RPMI8226 (cell line): ENCODE measurements around the gene ACOT2.
"Not testable (repeated sequence)": the region's sequence is repeated elsewhere in the genome, so short reads cannot be mapped to it uniquely, and the experiment has no call there.

ENCODE experiments used
- DNase-seq: peaks from one replicate; pipeline ENCODE4 v3.0.0-alpha.2; 2015

ACOT2 gene

DNA sequence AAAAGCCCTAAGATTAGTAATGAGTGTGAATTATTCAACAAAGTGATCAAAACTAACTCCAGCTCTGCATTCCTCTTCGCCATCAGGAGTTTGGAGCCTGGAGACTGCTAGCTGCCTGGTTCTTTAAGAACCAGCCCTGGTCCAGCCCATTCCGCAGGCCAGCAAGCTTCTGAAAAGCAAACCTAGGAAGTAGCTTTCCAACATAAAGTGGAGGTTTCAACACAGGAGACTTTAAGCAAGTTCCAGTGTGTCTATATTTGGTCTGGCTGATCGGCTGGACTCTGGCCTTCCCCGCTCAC lies 178 bp upstream of the ACOT2 start:
- not testable (repeated sequence) for DNase-seq

DNA sequence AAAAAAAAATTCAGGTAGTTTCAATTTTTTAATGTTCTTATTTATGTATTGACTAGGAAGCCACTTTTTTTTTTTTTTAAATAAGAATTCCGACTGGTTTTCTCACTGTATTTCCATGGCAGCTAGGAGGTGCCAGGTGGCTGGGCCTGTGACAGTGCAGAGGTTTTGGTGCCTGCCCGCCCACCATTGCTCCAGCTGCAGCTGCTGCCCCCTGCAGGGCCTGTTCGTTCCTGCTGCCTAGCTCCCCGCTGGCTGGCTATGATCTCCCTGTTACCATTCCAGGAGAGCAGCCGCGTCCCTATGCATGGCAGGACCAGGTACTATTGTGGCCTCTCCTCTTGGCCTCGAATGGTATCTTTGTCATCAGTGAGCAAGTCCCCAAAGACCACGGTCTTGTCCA lies 1.9 kb downstream of the ACOT2 start:
- DNase-seq, result not testable (repeated sequence)

DNA sequence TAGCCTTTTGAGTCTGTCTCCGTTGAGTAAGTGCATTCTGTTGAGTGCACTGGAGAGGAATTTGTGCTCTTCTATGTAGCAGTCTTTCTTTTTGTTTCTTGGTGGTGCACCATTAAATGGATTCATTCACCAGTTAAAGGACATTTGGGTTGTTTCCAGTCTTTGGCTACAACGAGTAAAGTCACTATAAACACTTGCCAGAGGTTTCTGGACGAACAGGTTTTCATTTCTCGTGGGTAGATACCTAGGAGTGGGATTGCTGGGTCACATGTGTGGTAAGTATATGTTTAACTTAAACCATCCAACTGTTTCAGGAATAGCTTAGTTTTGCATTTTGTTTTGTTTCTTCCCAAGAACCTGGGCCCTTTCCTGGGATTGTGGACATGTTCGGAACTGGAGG lies 4.0 kb downstream of the ACOT2 start:
- DNase-seq, result not testable (repeated sequence)

DNA sequence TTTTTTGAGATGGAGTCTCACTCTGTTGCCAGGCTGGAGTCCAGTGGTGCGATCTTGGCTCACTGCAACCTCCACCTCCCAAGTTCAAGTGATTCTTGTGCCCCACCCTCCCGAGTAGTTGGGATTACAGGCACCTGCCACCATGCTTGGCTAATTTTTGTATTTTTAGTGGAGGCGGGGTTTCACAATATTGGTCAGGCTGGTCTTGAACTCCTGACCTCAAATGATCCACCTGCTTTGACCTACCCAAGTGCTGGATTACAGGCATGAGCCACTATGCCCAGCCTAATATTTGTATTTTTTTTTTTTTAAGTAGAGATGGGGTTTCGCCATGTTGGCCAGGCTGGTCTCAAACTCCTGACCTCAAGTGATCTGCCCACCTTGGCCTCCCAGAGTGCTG lies 4.7 kb downstream of the ACOT2 start:
- not testable (repeated sequence) for DNase-seq

DNA sequence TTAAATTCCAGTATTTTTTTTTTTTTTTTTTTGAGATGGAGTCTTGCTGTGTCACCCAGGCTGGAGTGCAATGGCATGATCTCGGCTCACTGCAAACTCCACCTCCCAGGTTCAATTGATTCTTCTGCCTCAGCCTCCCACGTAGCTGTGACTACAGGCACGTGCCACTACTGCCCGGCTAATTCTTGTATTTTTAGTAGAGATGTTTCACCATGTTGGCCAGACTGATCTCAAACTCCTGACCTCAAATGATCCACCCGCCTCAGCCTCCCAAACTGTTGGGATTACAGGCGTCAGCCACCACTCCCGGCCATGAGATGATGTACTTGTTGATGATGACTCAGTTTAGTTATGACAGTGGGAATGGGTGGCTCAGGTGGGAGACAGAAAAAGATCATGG lies 5.2 kb downstream of the ACOT2 start:
- DNase-seq, result not testable (repeated sequence)

DNA sequence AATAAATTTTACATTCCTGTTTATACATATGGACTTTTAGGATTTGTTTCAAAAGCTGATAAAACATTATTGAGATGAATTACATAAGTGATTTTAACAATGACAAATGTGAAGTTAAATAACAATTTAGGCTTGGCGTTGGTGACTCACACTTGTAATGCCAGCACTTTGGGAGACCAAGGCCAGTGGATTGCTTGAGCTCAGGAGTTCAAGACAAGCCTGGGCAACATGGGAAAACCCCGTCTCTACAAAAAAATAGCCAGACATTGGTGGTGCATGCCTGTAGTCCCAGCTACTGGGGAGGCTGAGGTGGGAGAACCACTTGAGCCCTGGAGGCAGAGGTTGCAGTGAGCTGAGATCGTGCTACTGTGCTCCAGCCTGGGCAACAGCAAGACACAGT lies 7.4 kb downstream of the ACOT2 start:
- no peak for DNase-seq

DNA sequence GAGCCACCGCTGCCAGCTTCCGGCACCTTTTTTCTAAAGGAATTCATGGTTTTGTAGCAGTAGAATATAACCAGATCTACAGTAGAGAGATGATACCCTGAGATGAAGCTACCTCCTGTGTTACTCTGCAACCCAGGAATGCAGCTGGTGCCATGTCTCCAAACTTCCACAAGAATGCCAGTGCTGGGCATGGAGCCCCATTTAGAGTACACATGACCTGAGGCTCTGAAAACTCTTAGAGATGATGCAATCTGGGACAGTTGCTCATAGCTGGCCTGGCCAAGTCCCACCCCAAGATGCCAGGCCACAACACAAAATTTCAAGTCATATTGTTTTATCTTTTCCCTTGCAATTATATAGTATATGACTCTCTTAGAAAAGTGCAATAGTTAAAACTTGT lies 8.2 kb downstream of the ACOT2 start:
- DNase-seq, result not testable (repeated sequence)

DNA sequence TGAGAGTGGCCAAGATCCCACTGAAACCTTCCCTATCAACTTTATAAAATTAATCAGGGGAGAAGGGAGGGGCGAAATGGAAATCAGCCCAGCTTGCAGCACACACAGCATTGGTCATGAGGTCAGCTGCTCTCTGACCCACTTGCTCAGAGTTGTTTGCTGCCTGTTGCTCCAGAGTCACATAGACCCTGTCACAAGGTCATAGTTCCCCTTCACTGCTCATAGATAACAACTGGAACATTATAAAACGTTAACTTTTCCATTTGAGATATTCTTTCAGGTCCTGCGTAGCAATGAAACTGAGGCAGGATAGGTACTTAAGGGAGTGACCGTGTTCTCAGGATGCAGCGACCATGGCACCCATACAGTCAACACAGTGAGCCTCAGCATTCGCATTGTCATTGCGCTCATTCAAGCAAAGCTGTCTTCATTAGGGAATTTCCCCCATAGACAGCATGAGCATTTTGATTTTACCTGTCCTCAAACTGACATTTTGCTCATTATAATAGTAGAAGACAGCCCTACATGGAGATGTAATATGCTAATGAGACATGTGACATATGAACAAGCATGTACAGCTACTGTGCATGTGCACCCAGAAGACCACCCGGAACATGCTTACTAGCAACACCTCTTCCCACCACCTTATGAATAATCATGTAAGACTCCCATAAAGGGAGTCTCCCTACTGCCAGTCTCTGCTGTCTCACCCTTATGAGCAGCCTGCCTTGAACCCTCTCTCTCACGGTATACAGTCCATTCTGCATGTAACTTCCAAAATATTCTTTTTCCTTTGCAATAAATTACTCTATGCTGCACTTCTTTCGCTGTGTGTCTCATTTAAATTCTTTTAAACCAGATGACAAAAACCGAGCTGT lies 13.3 kb downstream of the ACOT2 start:
- not testable (repeated sequence) for DNase-seq

DNA sequence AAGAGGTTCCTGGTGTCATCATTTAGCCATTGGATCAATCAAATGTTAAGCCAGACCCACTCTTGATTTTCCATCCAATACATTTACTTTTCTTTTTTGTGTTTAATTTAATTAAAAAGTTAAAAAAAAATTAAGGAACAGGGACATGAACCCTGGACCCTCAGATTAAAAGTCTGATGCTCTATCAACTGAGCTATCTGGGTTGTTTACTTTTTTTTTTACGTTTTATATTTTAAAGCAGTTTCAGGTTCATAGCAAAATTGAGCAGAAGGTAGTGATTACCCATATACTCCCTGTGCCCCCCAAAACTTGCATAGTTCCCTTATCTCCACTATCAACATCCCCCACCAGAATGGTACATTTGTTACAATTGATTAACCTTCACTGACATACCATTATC lies 19.7 kb downstream of the ACOT2 start:
- no peak for DNase-seq

DNA sequence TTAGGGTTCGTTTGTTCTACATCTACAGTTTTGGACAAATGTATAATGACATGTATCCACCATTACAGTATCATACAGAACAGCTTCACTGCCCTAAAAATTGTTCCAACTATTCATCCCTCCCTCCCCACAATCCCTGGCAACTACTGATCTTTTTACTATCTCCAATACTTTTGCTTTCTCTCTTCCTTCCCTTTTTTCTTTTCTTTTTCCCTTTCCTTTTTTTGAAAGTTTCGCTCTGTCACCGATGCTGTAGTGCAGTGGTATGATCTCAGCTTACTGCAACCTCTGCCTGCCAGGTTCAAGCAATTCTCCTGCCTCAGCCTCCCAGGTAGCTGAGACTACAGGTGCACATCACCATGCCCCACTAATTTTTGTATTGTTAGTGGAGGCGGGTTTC lies 20.1 kb downstream of the ACOT2 start:
- no peak for DNase-seq

DNA sequence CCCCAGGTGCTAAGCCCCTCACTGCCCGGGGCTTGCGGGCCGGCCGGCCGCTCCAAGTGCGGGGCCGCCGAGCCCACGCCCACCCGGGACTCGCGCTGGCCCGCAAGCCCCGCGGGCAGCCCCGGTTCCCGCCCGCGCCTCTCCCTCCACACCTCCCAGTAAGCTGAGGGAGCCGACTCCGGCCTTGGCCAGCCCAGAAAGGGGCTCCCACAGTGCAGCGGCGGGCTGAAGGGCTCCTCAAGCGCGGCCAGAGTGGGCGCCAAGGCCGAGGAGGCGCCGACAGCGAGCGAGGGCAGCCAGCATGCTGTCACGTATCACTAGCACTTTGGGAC lies 21.6 kb downstream of the ACOT2 start:
- DNase-seq, result not testable (repeated sequence)

DNA sequence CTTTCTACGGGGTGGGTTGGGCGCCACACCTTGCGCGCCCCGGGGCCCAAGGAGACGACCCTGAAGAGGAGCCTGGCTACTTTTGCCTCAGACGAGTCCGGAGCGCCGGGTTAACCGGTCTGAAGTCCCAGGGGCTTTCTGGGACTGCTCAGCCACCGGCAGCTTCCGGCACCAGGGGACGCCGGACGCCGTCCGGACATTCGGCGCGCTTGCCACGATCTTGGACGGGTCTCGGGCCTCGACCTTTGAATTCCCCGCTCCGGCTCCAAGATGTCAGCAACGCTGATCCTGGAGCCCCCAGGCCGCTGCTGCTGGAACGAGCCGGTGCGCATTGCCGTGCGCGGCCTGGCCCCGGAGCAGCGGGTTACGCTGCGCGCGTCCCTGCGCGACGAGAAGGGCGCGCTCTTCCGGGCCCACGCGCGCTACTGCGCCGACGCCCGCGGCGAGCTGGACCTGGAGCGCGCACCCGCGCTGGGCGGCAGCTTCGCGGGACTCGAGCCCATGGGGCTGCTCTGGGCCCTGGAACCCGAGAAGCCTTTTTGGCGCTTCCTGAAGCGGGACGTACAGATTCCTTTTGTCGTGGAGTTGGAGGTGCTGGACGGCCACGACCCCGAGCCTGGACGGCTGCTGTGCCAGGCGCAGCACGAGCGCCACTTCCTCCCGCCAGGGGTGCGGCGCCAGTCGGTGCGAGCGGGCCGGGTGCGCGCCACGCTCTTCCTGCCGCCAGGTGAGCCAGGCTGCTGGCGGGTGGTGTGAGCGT lies 22.9 kb downstream of the ACOT2 start, which contains the start of gene ACOT4:
TSS of gene ACOT4 (plus strand) at position 184 of the 760 bp plus-strand sequence. CDS start at position 271, 87 bp downstream.
- peak; percentile 42 for DNase-seq

DNA sequence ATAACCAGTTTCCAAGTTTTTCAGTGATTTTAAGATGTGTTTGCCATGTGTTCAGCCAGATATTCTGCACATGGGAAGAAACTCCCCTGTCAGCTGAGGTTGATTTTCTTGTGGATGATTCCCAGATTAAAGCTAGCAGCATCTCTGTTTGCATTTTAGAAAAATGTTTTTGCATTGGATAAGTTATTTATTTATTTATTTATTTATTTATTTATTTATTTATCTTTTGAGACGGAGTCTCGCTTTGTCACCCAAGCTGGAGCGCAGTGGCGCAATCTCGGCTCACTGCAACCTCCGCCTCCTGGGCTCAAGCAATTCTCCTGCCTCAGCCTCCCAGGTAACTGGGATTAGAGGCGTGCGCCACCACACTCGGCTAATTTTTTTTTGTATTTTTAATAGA lies 25.5 kb downstream of the ACOT2 start:
- no peak for DNase-seq

DNA sequence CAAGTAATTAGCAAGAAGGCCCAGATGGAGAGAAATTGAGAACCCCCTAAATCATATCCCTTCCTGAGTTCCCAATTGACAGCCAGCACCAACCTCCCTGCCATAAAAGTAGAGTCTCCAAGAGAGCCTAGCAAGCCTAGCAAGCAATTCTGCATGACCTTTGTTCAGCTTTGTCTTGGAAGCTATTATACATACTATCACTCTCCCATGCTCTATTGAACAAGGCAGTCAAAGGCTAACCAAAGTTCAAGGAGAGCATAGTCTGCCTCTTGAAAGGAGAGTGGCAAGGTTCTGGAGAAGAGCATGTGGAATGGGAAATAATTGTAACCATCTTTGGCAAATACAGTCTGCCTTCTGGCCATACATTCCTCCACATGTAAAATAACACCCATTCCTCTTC lies 30.5 kb downstream of the ACOT2 start:
- no peak for DNase-seq

DNA sequence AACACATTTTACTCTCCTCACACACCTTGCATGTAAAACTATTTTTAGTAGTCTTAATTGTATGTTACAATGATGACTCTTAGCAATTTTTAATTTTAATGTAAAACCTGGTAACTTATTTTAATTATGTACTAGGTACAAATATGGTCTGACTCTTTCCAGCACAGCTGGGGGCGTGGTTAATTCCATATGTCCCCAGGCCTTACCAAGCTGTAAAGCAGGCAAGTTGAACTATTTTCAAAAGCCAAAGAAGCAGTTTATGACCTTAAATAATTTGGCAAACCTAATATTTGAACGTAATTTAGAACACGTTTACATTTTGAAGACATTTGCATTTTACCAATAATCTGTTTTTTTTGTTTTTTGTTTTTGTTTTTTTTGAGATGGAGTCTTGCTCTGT lies 34.0 kb downstream of the ACOT2 start:
- DNase-seq, result no peak

DNA sequence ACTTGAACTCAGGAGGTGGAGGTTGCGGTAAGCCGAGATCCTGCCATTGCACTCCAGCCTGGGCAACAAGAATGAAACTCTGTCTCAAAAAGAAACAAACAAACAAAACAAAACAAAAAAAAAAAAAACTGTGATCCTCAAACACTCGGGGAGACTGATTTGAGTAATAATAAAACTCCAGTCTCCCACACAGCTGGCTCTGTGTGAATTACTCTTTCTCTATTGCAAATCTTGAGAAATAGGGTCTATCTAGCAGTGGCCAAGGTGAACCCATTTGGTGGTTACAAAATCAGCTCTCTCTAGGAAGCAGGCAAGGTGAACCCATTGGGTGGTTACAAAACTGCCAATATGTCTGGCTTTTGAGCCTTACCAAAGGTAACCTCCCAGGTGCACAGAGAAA lies 37.3 kb downstream of the ACOT2 start:
- DNase-seq, result no peak

DNA sequence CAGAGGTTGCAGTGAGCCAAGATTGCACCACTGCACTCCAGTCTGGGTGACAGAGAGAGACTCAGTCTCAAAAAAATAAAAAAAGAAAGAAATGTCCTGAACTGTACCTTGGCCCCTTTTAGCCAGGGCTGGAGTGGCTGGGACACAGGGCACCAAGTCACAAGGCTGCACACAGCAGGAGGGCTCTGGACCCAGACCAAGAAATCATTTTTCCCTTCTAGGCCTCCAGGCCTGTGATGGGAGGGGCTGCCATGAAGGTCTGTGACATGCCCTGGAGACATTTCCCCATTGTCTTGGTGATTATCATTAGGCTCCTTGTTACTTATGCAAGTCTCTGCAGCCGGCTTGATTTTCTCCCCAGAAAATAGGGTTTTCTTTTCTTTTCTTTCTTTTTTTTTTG lies 38.2 kb downstream of the ACOT2 start:
- no peak for DNase-seq

DNA sequence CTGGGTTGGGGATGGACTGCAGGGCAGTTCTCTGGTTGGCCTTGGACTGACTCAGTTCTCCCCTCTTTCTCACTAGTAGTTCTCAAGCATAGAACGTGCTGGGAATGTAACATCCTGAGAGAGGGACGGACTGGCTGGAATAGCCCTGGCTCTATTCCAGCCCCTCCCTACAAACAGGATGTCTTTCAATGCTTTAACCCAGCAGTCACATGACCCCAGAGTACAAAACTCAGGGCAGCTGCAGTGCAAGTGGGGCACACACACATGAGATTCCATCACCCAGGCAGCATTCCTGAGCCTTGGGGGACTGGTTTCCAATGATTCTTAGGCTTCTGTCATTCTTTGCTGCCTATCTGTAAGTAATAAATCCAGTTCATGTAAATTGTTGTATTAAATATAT lies 41.7 kb downstream of the ACOT2 start:
- no peak for DNase-seq

DNA sequence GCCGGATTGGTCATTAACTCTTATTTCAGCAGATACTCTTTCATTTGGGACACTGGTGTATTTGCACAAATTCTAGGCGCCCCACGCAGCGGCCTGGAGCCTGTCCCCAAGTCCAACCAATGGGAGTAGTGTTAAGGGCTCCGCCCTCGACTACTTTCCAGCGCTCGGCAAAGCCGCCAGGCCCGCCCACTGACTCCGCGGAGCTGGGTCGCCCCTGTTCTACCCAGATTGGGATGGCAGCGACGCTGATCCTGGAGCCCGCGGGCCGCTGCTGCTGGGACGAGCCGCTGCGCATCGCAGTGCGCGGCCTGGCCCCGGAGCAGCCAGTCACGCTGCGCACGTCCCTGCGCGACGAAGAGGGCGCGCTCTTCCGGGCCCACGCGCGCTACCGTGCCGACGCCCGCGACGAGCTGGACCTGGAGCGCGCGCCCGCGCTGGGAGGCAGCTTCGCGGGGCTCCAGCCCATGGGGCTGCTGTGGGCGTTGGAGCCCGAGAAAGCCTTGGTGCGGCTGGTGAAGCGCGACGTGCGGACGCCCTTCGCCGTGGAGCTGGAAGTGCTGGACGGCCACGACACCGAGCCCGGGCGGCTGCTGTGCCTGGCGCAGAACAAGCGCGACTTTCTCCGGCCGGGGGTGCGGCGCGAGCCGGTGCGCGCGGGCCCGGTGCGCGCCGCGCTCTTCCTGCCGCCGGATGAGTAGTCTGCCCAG lies 43.5 kb downstream of the ACOT2 start, which contains the start of gene ACOT6:
TSS of gene ACOT6 (plus strand) at position 179 of the 707 bp plus-strand sequence. CDS start at position 234, 55 bp downstream.
- DNase-seq, result peak; percentile 23

DNA sequence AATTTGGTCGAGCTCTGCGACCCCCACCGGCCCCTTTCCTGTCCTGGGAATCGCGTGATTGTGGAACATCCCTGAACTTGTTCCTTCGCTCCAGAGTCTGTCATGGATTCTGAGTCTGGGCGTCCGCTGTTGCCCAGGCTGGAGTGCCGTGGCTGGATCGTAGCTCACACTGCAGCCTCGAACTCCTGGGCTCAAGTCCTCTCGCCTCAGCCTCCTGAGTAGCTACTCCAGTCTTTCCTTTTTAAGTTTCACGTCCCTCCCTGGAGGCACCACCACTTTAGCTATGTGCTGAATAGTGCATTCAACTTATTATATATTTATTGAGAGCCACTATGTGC lies 44.0 kb downstream of the ACOT2 start:
- DNase-seq, result no peak

DNA sequence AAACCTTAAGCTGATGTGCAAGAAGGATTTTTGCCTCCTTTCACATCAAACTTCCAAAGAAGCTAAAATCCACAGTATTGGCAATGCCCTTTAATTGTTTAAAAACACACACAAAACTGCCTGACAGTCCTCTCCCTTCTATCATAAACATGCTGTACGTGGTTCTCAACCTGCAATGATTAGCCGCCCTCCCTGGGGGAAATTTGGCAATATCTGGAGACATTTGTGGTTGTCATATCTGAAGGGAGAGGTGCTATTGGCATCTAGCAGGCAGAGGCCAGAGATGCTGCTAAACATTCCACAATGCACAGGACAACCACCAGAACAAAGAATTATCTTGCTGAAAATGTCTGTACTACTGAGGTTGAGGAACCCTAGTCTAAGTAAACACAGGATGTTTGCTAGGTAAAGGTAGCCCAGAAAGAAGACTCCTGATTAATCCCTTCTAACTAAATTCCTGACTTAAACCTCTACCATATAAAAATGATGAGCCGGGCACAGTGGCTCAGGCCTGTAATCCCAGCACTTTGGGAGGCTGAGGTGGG lies 44.5 kb downstream of the ACOT2 start:
- DNase-seq, result no peak

DNA sequence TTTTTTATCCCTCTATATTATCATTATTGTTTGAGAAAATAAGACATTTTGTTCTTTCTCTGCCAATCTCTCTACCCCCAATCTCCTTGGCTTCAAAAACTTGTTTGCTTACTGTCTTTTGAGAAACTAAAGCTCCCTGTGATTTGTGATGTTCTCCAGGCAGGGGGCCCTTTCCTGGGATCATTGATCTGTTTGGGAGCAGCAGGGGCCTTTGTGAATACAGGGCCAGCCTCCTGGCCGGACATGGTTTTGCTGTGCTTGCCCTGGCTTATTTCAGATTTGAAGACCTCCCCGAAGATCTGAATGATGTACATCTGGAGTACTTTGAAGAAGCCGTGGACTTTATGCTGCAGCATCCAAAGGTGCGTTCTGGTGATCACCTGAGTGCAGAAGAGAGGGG lies 47.8 kb downstream of the ACOT2 start:
- DNase-seq, result no peak

DNA sequence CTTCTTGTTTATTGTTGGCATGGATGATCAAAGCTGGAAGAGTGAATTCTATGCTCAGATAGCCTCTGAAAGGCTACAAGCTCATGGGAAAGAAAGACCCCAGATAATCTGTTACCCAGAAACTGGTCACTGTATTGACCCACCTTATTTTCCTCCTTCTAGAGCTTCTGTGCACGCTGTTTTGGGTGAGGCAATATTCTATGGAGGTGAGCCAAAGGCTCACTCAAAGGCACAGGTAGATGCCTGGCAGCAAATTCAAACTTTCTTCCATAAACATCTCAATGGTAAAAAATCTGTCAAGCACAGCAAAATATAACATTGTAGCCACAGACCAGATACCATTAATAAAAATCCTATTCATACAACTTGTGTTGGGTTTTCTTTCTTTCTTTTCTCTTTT lies 50.5 kb downstream of the ACOT2 start:
- DNase-seq, result no peak

DNA sequence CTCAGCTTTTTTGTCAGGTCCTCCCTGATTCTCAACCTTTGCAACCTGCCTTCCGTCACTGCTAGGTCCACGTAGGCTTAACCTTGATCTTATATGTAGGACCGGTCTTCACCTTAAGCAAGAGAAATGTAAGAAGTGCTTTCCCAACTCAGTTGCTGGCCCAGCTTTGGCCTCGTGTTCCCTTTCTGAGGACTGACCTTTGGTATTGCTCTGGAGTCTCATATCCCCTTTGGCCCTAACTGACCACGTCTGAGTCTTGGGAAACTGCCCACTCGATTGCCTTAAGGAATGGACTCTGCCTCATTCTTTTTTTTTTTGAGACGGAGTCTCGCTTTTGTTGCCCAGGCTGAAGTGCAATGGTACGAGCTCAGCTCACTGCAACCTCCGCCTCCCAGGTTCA lies 51.3 kb downstream of the ACOT2 start:
- DNase-seq, result no peak
